Measurements from ENCODE around the gene AWAT2. TPM values are rescaled to one million over a fixed set of nuclear protein-coding genes. Genes with fewer than 3 reads are reported as not detected.

AWAT2 gene
- total and polyA plus RNA-seq, 2 donors from 2014 or later, result not detected

DNA sequence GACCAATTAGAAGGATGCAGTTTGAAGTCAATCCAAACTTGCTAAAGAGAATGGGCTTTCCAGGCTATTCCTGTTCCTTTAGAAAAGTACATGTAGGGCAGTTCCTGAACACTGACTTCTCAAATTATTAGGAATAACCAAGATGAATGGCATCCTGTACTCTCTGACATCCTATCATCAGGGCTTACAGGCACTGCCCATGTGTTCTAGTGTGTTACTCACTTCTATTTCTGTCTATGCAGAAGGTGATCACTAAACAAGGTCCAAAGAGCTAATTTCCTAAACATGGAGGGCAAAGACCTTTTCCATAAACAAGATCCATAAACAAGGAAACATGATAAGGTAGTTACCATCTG, 53.6 kb downstream of the AWAT2 start:
- no peaks in the 10 kb centered on the region for H3K4me1 ChIP-seq (ENCODE audit: control insufficient read depth in 2 of 3, insufficient read depth in 2 of 3, low read depth in 1 of 3, low read length in 3 of 3)
- FAIRE-seq (no peak), DNase-seq (no peak)
- H3K9me3 ChIP-seq (ENCODE audit: control insufficient read depth in 2 of 3, insufficient read depth in 1 of 3, low read length in 3 of 3), result no peaks in the 10 kb centered on the region
- TF ChIP-seq, protein P1, sequence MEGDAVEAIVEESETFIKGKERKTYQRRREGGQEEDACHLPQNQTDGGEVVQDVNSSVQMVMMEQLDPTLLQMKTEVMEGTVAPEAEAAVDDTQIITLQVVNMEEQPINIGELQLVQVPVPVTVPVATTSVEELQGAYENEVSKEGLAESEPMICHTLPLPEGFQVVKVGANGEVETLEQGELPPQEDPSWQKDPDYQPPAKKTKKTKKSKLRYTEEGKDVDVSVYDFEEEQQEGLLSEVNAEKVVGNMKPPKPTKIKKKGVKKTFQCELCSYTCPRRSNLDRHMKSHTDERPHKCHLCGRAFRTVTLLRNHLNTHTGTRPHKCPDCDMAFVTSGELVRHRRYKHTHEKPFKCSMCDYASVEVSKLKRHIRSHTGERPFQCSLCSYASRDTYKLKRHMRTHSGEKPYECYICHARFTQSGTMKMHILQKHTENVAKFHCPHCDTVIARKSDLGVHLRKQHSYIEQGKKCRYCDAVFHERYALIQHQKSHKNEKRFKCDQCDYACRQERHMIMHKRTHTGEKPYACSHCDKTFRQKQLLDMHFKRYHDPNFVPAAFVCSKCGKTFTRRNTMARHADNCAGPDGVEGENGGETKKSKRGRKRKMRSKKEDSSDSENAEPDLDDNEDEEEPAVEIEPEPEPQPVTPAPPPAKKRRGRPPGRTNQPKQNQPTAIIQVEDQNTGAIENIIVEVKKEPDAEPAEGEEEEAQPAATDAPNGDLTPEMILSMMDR (IDR thresholded peaks at IDR 0.05; ENCODE audit: borderline replicate concordance, extremely low read depth, insufficient read depth), result no peak
- H3K27ac ChIP-seq (ENCODE audit: low read depth in 2 of 2, low read length in 2 of 2), result no peak overlapping the region
- intact Hi-C loops (cut with DNase I), result no loop called here
- no peak overlapping the region for H3K9ac ChIP-seq (ENCODE audit: low read length in 3 of 3)
- no peaks in the 10 kb centered on the region for H3K27me3 ChIP-seq (ENCODE audit: control insufficient read depth, insufficient read depth, low read length)
- H3K36me3 ChIP-seq (ENCODE audit: control insufficient read depth in 2 of 3, insufficient read depth in 3 of 3, low read length in 3 of 3), result no peaks in the 10 kb centered on the region
- no peak overlapping the region for H3K4me3 ChIP-seq (ENCODE audit: low read length in 3 of 3)

DNA sequence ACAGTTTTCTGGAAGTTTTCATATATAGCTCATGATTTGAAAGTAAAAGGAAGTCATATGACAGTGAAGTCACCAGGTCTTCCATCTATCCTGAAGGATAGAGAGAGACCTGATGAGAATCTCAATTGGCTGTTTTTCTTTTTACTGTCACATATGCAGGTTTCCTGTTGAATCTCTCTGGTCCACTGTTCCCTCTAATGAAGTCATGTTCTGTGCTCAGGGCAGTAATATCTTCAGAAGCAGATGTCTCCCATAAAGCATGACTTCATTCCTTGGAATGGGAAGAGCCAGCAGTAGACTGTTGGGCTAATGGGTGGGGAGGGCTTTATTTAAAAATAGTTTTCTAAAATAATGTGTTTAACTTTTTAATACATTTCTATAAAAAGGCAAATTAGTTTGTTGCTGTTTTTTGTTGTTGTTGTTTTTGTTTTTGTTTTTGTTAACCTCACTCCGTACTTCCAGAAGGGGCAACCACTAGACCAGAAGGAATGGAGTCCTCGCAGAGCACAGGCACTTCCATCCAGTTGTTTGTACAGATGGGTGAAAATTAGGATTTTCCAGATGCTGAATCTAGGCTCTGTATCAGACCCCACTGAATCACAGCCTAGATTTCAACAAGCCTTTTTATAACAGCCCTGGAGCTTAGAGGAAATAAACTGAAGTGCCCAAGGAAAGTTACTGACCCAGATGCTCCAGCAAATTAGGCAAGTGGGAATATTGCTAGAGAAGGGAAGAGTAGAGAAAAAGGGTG, 54.2 kb downstream of the AWAT2 start:
- Histone ChIP-seq H3K27ac (ENCODE audit: low read depth in 2 of 2, low read length in 2 of 2) (no peak overlapping the region), H3K9me3 (ENCODE audit: control insufficient read depth in 2 of 3, insufficient read depth in 1 of 3, low read length in 3 of 3) (no peaks in the 10 kb centered on the region), H3K4me3 (ENCODE audit: low read length in 3 of 3) (no peak overlapping the region), H3K4me1 (ENCODE audit: control insufficient read depth in 2 of 3, insufficient read depth in 2 of 3, low read depth in 1 of 3, low read length in 3 of 3) (no peaks in the 10 kb centered on the region), H3K9ac (ENCODE audit: low read length in 3 of 3) (no peak overlapping the region), H3K27me3 (ENCODE audit: control insufficient read depth, insufficient read depth, low read length) (no peaks in the 10 kb centered on the region), H3K36me3 (ENCODE audit: control insufficient read depth in 2 of 3, insufficient read depth in 3 of 3, low read length in 3 of 3) (no peaks in the 10 kb centered on the region)
- TF ChIP-seq, protein P1 (IDR thresholded peaks at IDR 0.05; ENCODE audit: borderline replicate concordance, extremely low read depth, insufficient read depth), result no peak
- intact Hi-C loops (cut with DNase I), result no loop called here
- FAIRE-seq (no peak), DNase-seq (no peak)

DNA sequence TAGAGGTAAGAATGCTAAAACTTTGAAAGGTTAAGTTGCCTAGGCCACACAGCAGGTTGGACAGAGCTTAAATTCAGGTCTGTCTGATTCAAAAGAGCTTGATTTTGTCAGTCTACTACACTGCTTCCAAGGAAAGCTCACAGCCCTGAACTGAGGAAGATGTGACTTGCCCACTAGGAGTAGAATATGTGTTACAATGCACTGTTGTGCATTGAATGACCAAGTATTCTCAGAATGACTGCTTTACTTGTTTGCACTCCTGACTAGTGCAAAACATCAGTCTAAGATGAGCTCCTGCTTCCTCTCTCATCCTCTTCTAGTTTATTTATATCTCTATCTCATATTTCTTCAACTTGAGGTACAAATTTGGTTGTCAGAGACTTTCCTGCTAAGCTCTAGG, 56.2 kb downstream of the AWAT2 start:
- Histone ChIP-seq H3K9ac (ENCODE audit: low read length in 3 of 3) (no peak overlapping the region), H3K4me3 (ENCODE audit: low read length in 3 of 3) (no peak overlapping the region), H3K36me3 (ENCODE audit: control insufficient read depth in 2 of 3, insufficient read depth in 3 of 3, low read length in 3 of 3) (no peaks in the 10 kb centered on the region), H3K27ac (ENCODE audit: low read depth in 2 of 2, low read length in 2 of 2) (no peak overlapping the region), H3K4me1 (ENCODE audit: control insufficient read depth in 2 of 3, insufficient read depth in 2 of 3, low read depth in 1 of 3, low read length in 3 of 3) (no peaks in the 10 kb centered on the region), H3K27me3 (ENCODE audit: control insufficient read depth, insufficient read depth, low read length) (no peaks in the 10 kb centered on the region), H3K9me3 (ENCODE audit: control insufficient read depth in 2 of 3, insufficient read depth in 1 of 3, low read length in 3 of 3) (no peaks in the 10 kb centered on the region)
- TF ChIP-seq, protein P1 (IDR thresholded peaks at IDR 0.05; ENCODE audit: borderline replicate concordance, extremely low read depth, insufficient read depth), result no peak
- intact Hi-C loops (cut with DNase I), result no loop called here
- no peak for DNase-seq
- FAIRE-seq, result no peak

DNA sequence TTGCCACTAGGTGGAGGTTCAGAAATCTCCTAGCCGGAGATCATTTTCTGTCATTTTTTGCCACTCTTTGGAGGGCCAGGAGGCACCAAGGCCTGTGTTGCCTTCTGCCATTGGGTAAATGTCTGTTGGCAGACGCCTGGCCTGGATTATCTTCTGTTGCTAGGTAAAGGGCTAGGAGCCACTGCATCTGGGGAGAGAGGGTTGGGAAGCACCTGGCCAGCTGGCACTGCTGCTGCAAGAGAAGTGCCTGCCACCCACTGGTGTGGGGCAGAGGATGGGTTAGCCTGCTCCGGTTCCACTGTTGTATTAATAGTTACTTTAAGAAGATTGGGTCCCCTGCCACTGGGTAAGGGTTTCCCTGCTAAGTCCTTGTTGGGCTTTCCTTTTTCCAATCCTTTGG, 58.1 kb downstream of the AWAT2 start:
- TF ChIP-seq, protein P1 (IDR thresholded peaks at IDR 0.05; ENCODE audit: borderline replicate concordance, extremely low read depth, insufficient read depth), result no peak
- FAIRE-seq (no peak), DNase-seq (no peak)
- no peak overlapping the region for H3K27ac ChIP-seq (ENCODE audit: low read depth in 2 of 2, low read length in 2 of 2)
- intact Hi-C loops (cut with DNase I), result no loop called here
- no peaks in the 10 kb centered on the region for H3K4me1 ChIP-seq (ENCODE audit: control insufficient read depth in 2 of 3, insufficient read depth in 2 of 3, low read depth in 1 of 3, low read length in 3 of 3)
- no peaks in the 10 kb centered on the region for H3K36me3 ChIP-seq (ENCODE audit: control insufficient read depth in 2 of 3, insufficient read depth in 3 of 3, low read length in 3 of 3)
- H3K27me3 ChIP-seq (ENCODE audit: control insufficient read depth, insufficient read depth, low read length), result no peaks in the 10 kb centered on the region
- H3K9me3 ChIP-seq (ENCODE audit: control insufficient read depth in 2 of 3, insufficient read depth in 1 of 3, low read length in 3 of 3), result no peaks in the 10 kb centered on the region
- no peak overlapping the region for H3K9ac ChIP-seq (ENCODE audit: low read length in 3 of 3)
- H3K4me3 ChIP-seq (ENCODE audit: low read length in 3 of 3), result no peak overlapping the region
